ENCODE data around the gene ZG16B.

Gene ZG16B

GRCh38 chr16:2825049-2825742, 4.9 kb upstream of the ZG16B start:
- Histone ChIP-seq H4K20me1 (ENCODE audit: insufficient read depth, low read length, poor library complexity, severe bottlenecking) (no peaks in the 10 kb centered on the region), H3K9ac (ENCODE audit: low read depth, low read length, poor library complexity, severe bottlenecking) (no peak overlapping the region), H3K27me3 (ENCODE audit: insufficient read depth, low read length, poor library complexity, severe bottlenecking) (no peaks in the 10 kb centered on the region), H3K4me3 (ENCODE audit: low read length, poor library complexity, severe bottlenecking) (no peak overlapping the region), H3K79me2 (ENCODE audit: insufficient read depth, low read length) (no peaks in the 10 kb centered on the region), H3K9me3 (ENCODE audit: insufficient read depth, low read depth, low read length) (no peaks in the 10 kb centered on the region), H3K4me2 (ENCODE audit: low read depth, low read length, poor library complexity, severe bottlenecking) (no peak overlapping the region), H3F3A (ENCODE audit: low read depth) (no peaks in the 10 kb centered on the region), H3K9me2 (replicated peaks; ENCODE audit: low read depth, low read length) (no peaks in the 10 kb centered on the region), H3K4me1 (ENCODE audit: insufficient read depth, low read length, poor library complexity, severe bottlenecking) (no peaks in the 10 kb centered on the region), H3K36me3 (ENCODE audit: insufficient read depth, low read length) (no peaks in the 10 kb centered on the region), H2AFZ (ENCODE audit: low read length) (no peak overlapping the region)
- TF ChIP-seq EZH2phosphoT487 (IDR thresholded peaks at IDR 0.05; ENCODE audit: borderline replicate concordance) (no peak), CTCF (conservative IDR thresholded peaks at IDR 0.05; ENCODE audit: low read length) (no peak)

DNA sequence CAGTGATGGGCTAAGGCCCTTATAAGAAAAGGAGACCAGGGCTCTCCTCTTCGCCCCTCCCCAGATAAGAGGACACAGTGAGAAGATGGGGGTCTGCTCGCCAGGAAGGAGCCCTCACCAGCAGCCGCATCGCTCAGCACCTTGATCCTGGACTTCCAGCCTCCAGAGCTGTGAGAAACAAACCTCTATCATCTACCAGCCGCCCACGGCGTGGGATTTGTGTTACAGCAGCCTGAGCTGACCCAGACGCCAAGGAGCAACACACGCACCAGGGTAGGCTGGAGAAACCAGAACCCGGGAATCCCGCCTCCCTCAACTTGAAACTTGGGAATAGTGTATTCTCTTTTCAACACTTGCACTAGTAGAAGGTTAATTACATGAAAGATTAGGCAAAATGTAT, 4.2 kb upstream of the ZG16B start:
- Histone ChIP-seq H3F3A (ENCODE audit: low read depth) (no peaks in the 10 kb centered on the region), H3K4me1 (ENCODE audit: insufficient read depth, low read length, poor library complexity, severe bottlenecking) (no peaks in the 10 kb centered on the region), H3K4me2 (ENCODE audit: low read depth, low read length, poor library complexity, severe bottlenecking) (no peak overlapping the region), H4K20me1 (ENCODE audit: insufficient read depth, low read length, poor library complexity, severe bottlenecking) (no peaks in the 10 kb centered on the region), H3K4me3 (ENCODE audit: low read length, poor library complexity, severe bottlenecking) (no peak overlapping the region), H2AFZ (ENCODE audit: low read length) (no peak overlapping the region), H3K79me2 (ENCODE audit: insufficient read depth, low read length) (no peaks in the 10 kb centered on the region), H3K27me3 (ENCODE audit: insufficient read depth, low read length, poor library complexity, severe bottlenecking) (no peaks in the 10 kb centered on the region), H3K36me3 (ENCODE audit: insufficient read depth, low read length) (no peaks in the 10 kb centered on the region), H3K9me3 (ENCODE audit: insufficient read depth, low read depth, low read length) (no peaks in the 10 kb centered on the region), H3K9me2 (replicated peaks; ENCODE audit: low read depth, low read length) (no peaks in the 10 kb centered on the region), H3K9ac (ENCODE audit: low read depth, low read length, poor library complexity, severe bottlenecking) (no peak overlapping the region)
- TF ChIP-seq EZH2phosphoT487 (IDR thresholded peaks at IDR 0.05; ENCODE audit: borderline replicate concordance) (no peak), CTCF (conservative IDR thresholded peaks at IDR 0.05; ENCODE audit: low read length) (no peak)

DNA sequence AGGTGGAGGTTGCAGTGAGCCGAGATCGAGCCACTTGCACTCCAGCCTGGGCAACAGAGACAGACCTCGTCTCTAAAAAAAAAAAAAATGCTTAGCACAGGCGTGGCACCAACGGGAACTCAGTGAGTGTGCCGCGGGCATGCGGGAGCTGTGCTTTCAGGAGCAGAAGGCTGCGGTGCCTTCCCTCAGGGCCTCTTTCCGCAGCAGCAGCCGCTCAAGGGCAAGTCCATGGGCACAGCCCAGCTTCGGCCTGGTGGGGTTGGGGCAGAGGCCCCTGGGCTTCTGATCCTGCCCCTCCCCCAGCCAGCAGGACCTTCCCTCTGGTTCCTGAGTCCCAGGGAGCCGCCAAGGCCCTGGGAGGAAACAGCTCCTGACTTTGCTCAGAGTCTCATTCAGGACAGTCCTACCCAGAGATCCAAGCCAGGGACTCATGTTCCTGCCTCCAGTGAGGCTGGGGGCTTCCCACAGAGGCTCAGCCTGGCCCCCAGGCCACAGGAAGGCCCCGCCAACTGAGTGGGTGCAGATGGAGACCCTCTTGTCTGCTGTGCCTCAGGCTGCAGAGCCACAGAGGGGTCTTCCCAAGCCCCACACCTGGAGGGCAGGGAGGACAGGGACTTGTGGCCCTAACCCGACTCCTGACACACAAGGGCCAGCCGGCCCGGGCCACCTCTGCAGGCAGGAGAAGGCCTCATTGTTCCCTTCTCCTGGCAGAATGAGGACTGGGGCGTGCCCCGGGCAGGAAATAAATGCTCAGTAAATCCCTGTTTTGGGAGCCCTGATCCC, 3.3 kb upstream of the ZG16B start:
- H3K27me3 ChIP-seq (ENCODE audit: insufficient read depth, low read length, poor library complexity, severe bottlenecking) = no peaks in the 10 kb centered on the region
- H3K4me1 ChIP-seq (ENCODE audit: insufficient read depth, low read length, poor library complexity, severe bottlenecking) = no peaks in the 10 kb centered on the region
- no peaks in the 10 kb centered on the region for H3K79me2 ChIP-seq (ENCODE audit: insufficient read depth, low read length)
- no peaks in the 10 kb centered on the region for H3K9me2 ChIP-seq (replicated peaks; ENCODE audit: low read depth, low read length)
- H3K9me3 ChIP-seq (ENCODE audit: insufficient read depth, low read depth, low read length) = no peaks in the 10 kb centered on the region
- TF ChIP-seq CTCF (conservative IDR thresholded peaks at IDR 0.05; ENCODE audit: low read length) (no peak), EZH2phosphoT487 (IDR thresholded peaks at IDR 0.05; ENCODE audit: borderline replicate concordance) (no peak)
- H3F3A ChIP-seq (ENCODE audit: low read depth) = no peaks in the 10 kb centered on the region
- no peak overlapping the region for H3K9ac ChIP-seq (ENCODE audit: low read depth, low read length, poor library complexity, severe bottlenecking)
- H3K4me2 ChIP-seq (ENCODE audit: low read depth, low read length, poor library complexity, severe bottlenecking) = no peak overlapping the region
- no peaks in the 10 kb centered on the region for H4K20me1 ChIP-seq (ENCODE audit: insufficient read depth, low read length, poor library complexity, severe bottlenecking)
- H3K36me3 ChIP-seq (ENCODE audit: insufficient read depth, low read length) = no peaks in the 10 kb centered on the region
- no peak overlapping the region for H3K4me3 ChIP-seq (ENCODE audit: low read length, poor library complexity, severe bottlenecking)
- H2AFZ ChIP-seq (ENCODE audit: low read length) = no peak overlapping the region

All from Loucy (cell line).